Stomach (tissue), 9 donors: ENCODE data around the gene HIPK3. TPM values are rescaled to one million over a fixed set of nuclear protein-coding genes. Genes with fewer than 3 reads are reported as not detected.

Experiments used
- DNase-seq, 2 donors: peaks; one replicate each; pipeline versions ENCODE4 v3.0.0 to v3.0.0-alpha.2; 2013 to 2019
- H3K27ac ChIP-seq, 5 donors: fragments of 200-600 bp in 4 of 5; sonication (generic) in 4 of 5; one replicate each; pipeline ENCODE4 v1.5.1; 2013 to 2019; ENCODE audit warnings: mild to moderate bottlenecking in 1 of 5, moderate library complexity in 1 of 5
- H3K27me3 ChIP-seq, 3 donors: fragments of 200-600 bp; sonication (generic); one replicate each; pipeline ENCODE4 v1.5.1; 2017 to 2019; ENCODE audit warnings: mixed run types in 1 of 3
- H3K36me3 ChIP-seq, 4 donors: fragments of 200-600 bp; sonication (generic); 1 replicate in 3 of 4; 2 replicates in 1 of 4; pipeline ENCODE4 v1.5.1; 2016 to 2019
- H3K4me1 ChIP-seq, 4 donors: fragments of 200-600 bp; sonication (generic); one replicate each; pipeline ENCODE4 v1.5.1; 2016 to 2019
- H3K4me3 ChIP-seq, 4 donors: fragments of 200-600 bp; sonication (generic) in 3 of 4; one replicate each; pipeline ENCODE4 v1.5.1; 2016 to 2019; ENCODE audit warnings: mild to moderate bottlenecking in 1 of 4
- H3K9me3 ChIP-seq, 4 donors: fragments of 200-600 bp; sonication (generic); one replicate each; pipeline ENCODE4 v1.5.1; 2016 to 2019
- CTCF ChIP-seq, 7 experiments: fragments of 450-650 bp in 4 of 7; fragments of 200-600 bp in 3 of 7; sonication (generic) in 3 of 7; IDR thresholded peaks; one replicate each; pipeline ENCODE4 v1.5.1; 2016 to 2019; ENCODE audit warnings: antibody characterized with exemption in 7 of 7, control low read depth in 2 of 7, mild to moderate bottlenecking in 1 of 7
- EP300 ChIP-seq: sonication (generic); formaldehyde crosslinking; IDR thresholded peaks from one replicate; pipeline ENCODE4 v1.6.1; 2017; ENCODE audit warnings: antibody characterized with exemption
- POLR2A ChIP-seq, 4 donors: fragments of 450-650 bp; IDR thresholded peaks; one replicate each; pipeline ENCODE4 v1.6.1; 2016; ENCODE audit warnings: antibody characterized with exemption in 4 of 4, control low read depth in 2 of 4, mild to moderate bottlenecking in 1 of 4, moderate library complexity in 1 of 4
- POLR2AphosphoS5 ChIP-seq, 3 donors: sonication (generic); formaldehyde crosslinking; IDR thresholded peaks; one replicate each; pipeline ENCODE4 v1.6.1; 2016; ENCODE audit warnings: antibody characterized with exemption in 3 of 3
- WGBS, 5 donors: extraction: QIAGEN DNeasy Blood & Tissue Kit in 3 of 5; methylation state at CpG; one replicate each; pipeline versions ENCODE4 v1.1.5 to v1.1.7; 2013 to 2018; 5-methylcytosine and 5-hydroxymethylcytosine counted together
- intact Hi-C: fragments of 100-400 bp; cut with DNase I; formaldehyde crosslinking; loops from one replicate; pipeline ENCODE4 v1.15.1; 2023; ENCODE audit warnings: low total_unique reads
- polyA plus RNA-seq, 3 donors: library from polyadenylated mRNA; stranded (reverse); fragments of 200-250 nt; gene quantifications; one replicate each; pipeline ENCODE4 v1.2.3, GENCODE V29; 2013
- total RNA-seq, 5 donors: library from RNA; depleted of rRNA; stranded (reverse); fragments of >200 nt; gene quantifications; one replicate each; pipeline versions ENCODE4 v1.1.0 to v1.2.3, GENCODE V29; 2014 to 2016
- donor health status: healthy with polysubstance abuse.
- donor health status: Bipolar disorder and iron deficiency.
- donor health status: healthy.

HIPK3 gene
- total and polyA plus RNA-seq, 8 donors = 10.6 to 222 (median 67.4) TPM

- peaks cover 24 to 97% (median 57%) of the 10 kb centered on the region in 4 donors for H3K4me1 ChIP-seq
- H3K36me3 ChIP-seq = no peaks in the 10 kb centered on the region
- TF ChIP-seq EP300 = no peak
- TF ChIP-seq POLR2A (IDR thresholded peaks at IDR 0.05) = no peak
- no peak for TF ChIP-seq POLR2AphosphoS5 (IDR thresholded peaks at IDR 0.05)
- TF ChIP-seq CTCF (IDR thresholded peaks at IDR 0.05) = no peak
- H3K27ac ChIP-seq = peak overlapping the region in 1 of 5 donors; percentile 69
- no peaks in the 10 kb centered on the region for H3K9me3 ChIP-seq
- intact Hi-C loops = no loop called here
- no peak overlapping the region for H3K4me3 ChIP-seq
- no peaks in the 10 kb centered on the region for H3K27me3 ChIP-seq
- DNase-seq = no peak
Measured at GRCh38 chr11:33273656-33274055, 16.5 kb downstream of the HIPK3 start.

- no peak for TF ChIP-seq EP300
- no peak for TF ChIP-seq POLR2AphosphoS5 (IDR thresholded peaks at IDR 0.05)
- no peak for TF ChIP-seq POLR2A (IDR thresholded peaks at IDR 0.05)
- TF ChIP-seq CTCF (IDR thresholded peaks at IDR 0.05) = no peak
- no peaks in the 10 kb centered on the region for H3K36me3 ChIP-seq
- intact Hi-C loops = no loop called here
- no peak overlapping the region for H3K27ac ChIP-seq
- no peak for DNase-seq
- peaks cover 16 to 95% (median 52%) of the 10 kb centered on the region in 4 donors for H3K4me1 ChIP-seq
- H3K27me3 ChIP-seq = no peaks in the 10 kb centered on the region
- no peaks in the 10 kb centered on the region for H3K9me3 ChIP-seq
- H3K4me3 ChIP-seq = no peak overlapping the region
Measured at GRCh38 chr11:33280411-33280810, 23.2 kb downstream of the HIPK3 start.

GRCh38 chr11:33281758-33282157 is 24.6 kb downstream of the HIPK3 start:
- no peak for DNase-seq
- Histone ChIP-seq H3K9me3 (no peaks in the 10 kb centered on the region), H3K36me3 (peaks cover 0 to 5% (median 4%) of the 10 kb centered on the region in 4 donors)

GRCh38 chr11:33284818-33285217 is 27.6 kb downstream of the HIPK3 start:
- TF ChIP-seq POLR2AphosphoS5 (IDR thresholded peaks at IDR 0.05) (no peak), EP300 (no peak), POLR2A (IDR thresholded peaks at IDR 0.05) (no peak), CTCF (IDR thresholded peaks at IDR 0.05) (no peak)
- intact Hi-C loops = no loop called here
- 80 to 89% (median 86%) methylated on average over 2 of the region's 2 CpGs for WGBS, 5 donors

More at GRCh38 chr11:33281758-33282157, 24.6 kb downstream of the HIPK3 start:
- H3K4me1 ChIP-seq = peaks cover 13 to 95% (median 48%) of the 10 kb centered on the region in 4 donors
- no peak overlapping the region for H3K27ac ChIP-seq
- no peak overlapping the region for H3K4me3 ChIP-seq
- no peaks in the 10 kb centered on the region for H3K27me3 ChIP-seq
- no peak for TF ChIP-seq CTCF (IDR thresholded peaks at IDR 0.05)
- no peak for TF ChIP-seq EP300
- no peak for TF ChIP-seq POLR2A (IDR thresholded peaks at IDR 0.05)
- intact Hi-C loops = no loop called here

More at GRCh38 chr11:33284818-33285217, 27.6 kb downstream of the HIPK3 start:
- Histone ChIP-seq H3K27me3 (no peaks in the 10 kb centered on the region), H3K27ac (no peak overlapping the region), H3K4me3 (no peak overlapping the region), H3K4me1 (peaks cover 18 to 97% (median 59%) of the 10 kb centered on the region in 4 donors), H3K36me3 (peaks cover 0 to 24% (median 18%) of the 10 kb centered on the region in 4 donors), H3K9me3 (no peaks in the 10 kb centered on the region)
- no peak for DNase-seq
